A549 (cell line): ENCODE data around the gene ITPA. TPM values are rescaled to one million over a fixed set of nuclear protein-coding genes. Genes with fewer than 3 reads are reported as not detected.

Source experiments
- ATAC-seq, 2 experiments: fragments of 200-7000 bp in 1 of 2; fragments of >200 bp in 1 of 2; cut with Nextera tagmentation in 1 of 2; cut with Tn5 transposase in 1 of 2; 3 replicates each; pipeline versions ENCODE4 v1.8.0 to v1.9.1; 2018 to 2020; ENCODE audit warnings: mild to moderate bottlenecking in 1 of 2, moderate library complexity in 1 of 2
- CTCF ChIA-PET: fragments of 300-600 bp; sonication (Branson Sonifier 250); formaldehyde crosslinking; extraction: SDS; loops from one replicate; lab custom pipeline; 2021; ENCODE audit warnings: antibody characterized with exemption, inconsistent platforms; lab: Yijun Ruan, JAX
- POLR2A ChIA-PET: fragments of 350-600 bp; formaldehyde crosslinking; extraction: SDS; loops from one replicate; lab custom pipeline; 2021; ENCODE audit warnings: antibody characterized with exemption, inconsistent platforms; lab: Yijun Ruan, JAX
- DNase-seq, 2 experiments: peaks; one replicate each; pipeline versions ENCODE4 v3.0.0 to v3.0.0-alpha.2; 2011 to 2016; ENCODE audit warnings: low read depth in 1 of 2, low spot score in 1 of 2
- FAIRE-seq: peaks from 2 replicates; lab custom pipeline; 2011; peaks lifted over from hg19 to GRCh38; lab: Jason Lieb, UNC
- H3K27ac ChIP-seq, 2 experiments: fragments of >200 bp; sonication (Bioruptor Twin); formaldehyde crosslinking; 3 replicates each; pipeline ENCODE4 v1.5.1; 2016 to 2017
- H3K4me1 ChIP-seq: fragments of >200 bp; sonication (Bioruptor Twin); formaldehyde crosslinking; 3 replicates; pipeline ENCODE4 v1.6.1; 2016
- H3K4me2 ChIP-seq: fragments of >200 bp; sonication (Bioruptor Twin); formaldehyde crosslinking; 3 replicates; pipeline ENCODE4 v1.6.1; 2016
- H3K4me3 ChIP-seq: fragments of >200 bp; sonication (Bioruptor Twin); formaldehyde crosslinking; 3 replicates; pipeline ENCODE4 v1.5.1; 2016
- H3K9me3 ChIP-seq: fragments of >200 bp; sonication (Bioruptor Twin); formaldehyde crosslinking; 3 replicates; pipeline ENCODE4 v1.6.1; 2016
- BHLHE40 ChIP-seq: IDR thresholded peaks from 2 replicates; pipeline ENCODE4 v1.6.1; 2012; ENCODE audit warnings: low read depth, low read length, inconsistent platforms
- CBX8 ChIP-seq: fragments of 200-600 bp; sonication (generic); IDR thresholded peaks from 2 replicates; pipeline ENCODE4 v1.6.1; 2016
- CHD4 ChIP-seq: fragments of 200-600 bp; sonication (generic); IDR thresholded peaks from 2 replicates; pipeline ENCODE4 v1.6.1; 2016; ENCODE audit warnings: antibody characterized with exemption, mild to moderate bottlenecking, borderline replicate concordance
- FOSL2 ChIP-seq, 2 experiments: fragments of 450-650 bp in 1 of 2; fragments of >200 bp in 1 of 2; sonication (Bioruptor Twin) in 1 of 2; formaldehyde crosslinking; IDR thresholded peaks; 2 replicates each; pipeline versions ENCODE4 v1.5.0 to v1.6.1; 2016 to 2020; ENCODE audit warnings: mild to moderate bottlenecking in 1 of 2, moderate library complexity in 1 of 2
- FOXS1 ChIP-seq: fragments of 250-450 bp; sonication (Bioruptor Pico); IDR thresholded peaks from 2 replicates; pipeline ENCODE4 v1.5.0; 2020; ENCODE audit warnings: mild to moderate bottlenecking, moderate library complexity
- JUN ChIP-seq, 2 experiments: fragments of >200 bp; sonication (Bioruptor Twin); formaldehyde crosslinking; IDR thresholded peaks; 2 replicates in 1 of 2; 3 replicates in 1 of 2; pipeline ENCODE4 v1.6.1; 2016 to 2017
- KDM1A ChIP-seq: fragments of 200-600 bp; sonication (generic); IDR thresholded peaks from 2 replicates; pipeline ENCODE4 v1.6.1; 2016; ENCODE audit warnings: low read depth, mild to moderate bottlenecking
- KDM5A ChIP-seq: fragments of 200-600 bp; sonication (generic); IDR thresholded peaks from 2 replicates; pipeline ENCODE4 v1.6.1; 2016; ENCODE audit warnings: antibody characterized with exemption, mild to moderate bottlenecking
- MAFK ChIP-seq: fragments of 450-650 bp; IDR thresholded peaks from 2 replicates; pipeline ENCODE4 v1.6.1; 2014; ENCODE audit not compliant: partially characterized antibody
- MAZ ChIP-seq: fragments of 150-350 bp; IDR thresholded peaks from 2 replicates; pipeline ENCODE4 v1.6.1; 2014; ENCODE audit warnings: antibody characterized with exemption, low read depth, low read length, borderline replicate concordance
- PHF8 ChIP-seq: fragments of 200-600 bp; sonication (generic); IDR thresholded peaks from 2 replicates; pipeline ENCODE4 v1.6.1; 2016; ENCODE audit warnings: low read depth, mild to moderate bottlenecking, antibody characterized with exemption, moderate library complexity, borderline replicate concordance
- POLR2A ChIP-seq: IDR thresholded peaks from 2 replicates; pipeline ENCODE4 v1.6.1; 2012; ENCODE audit warnings: mild to moderate bottlenecking, low read length
- POLR2AphosphoS2 ChIP-seq: conservative IDR thresholded peaks from 2 replicates; pipeline ENCODE4 v1.6.1; 2012; ENCODE audit warnings: low read length, improper control_type of control experiment, inconsistent platforms
- RAD21 ChIP-seq, 2 experiments: fragments of >200 bp in 1 of 2; sonication (Bioruptor Twin) in 1 of 2; formaldehyde crosslinking in 1 of 2; IDR thresholded peaks in 1 of 2; conservative IDR thresholded peaks in 1 of 2; 2 replicates in 1 of 2; 3 replicates in 1 of 2; pipeline ENCODE4 v1.6.1; 2012 to 2018; ENCODE audit warnings: inconsistent platforms in 1 of 2
- RARB ChIP-seq: fragments of 250-450 bp; sonication (Bioruptor Pico); IDR thresholded peaks from 2 replicates; pipeline ENCODE4 v1.8.0; 2021; ENCODE audit warnings: mild to moderate bottlenecking, moderate library complexity
- RCOR1 ChIP-seq: fragments of 150-350 bp; IDR thresholded peaks from 2 replicates; pipeline ENCODE4 v1.6.1; 2014; ENCODE audit warnings: antibody characterized with exemption, low read length, low read depth
- SMC3 ChIP-seq: fragments of >200 bp; sonication (Bioruptor Twin); formaldehyde crosslinking; IDR thresholded peaks from 3 replicates; pipeline ENCODE4 v1.6.1; 2018; ENCODE audit warnings: inconsistent platforms
- SREBF2 ChIP-seq: fragments of 450-650 bp; IDR thresholded peaks from 2 replicates; pipeline ENCODE4 v1.6.1; 2014; ENCODE audit warnings: mild to moderate bottlenecking, moderate library complexity
- TFCP2L1 ChIP-seq: fragments of 250-450 bp; sonication (Bioruptor Pico); IDR thresholded peaks from 2 replicates; pipeline ENCODE4 v1.5.0; 2021; ENCODE audit warnings: mild to moderate bottlenecking
- TP53 ChIP-seq: fragments of 250-450 bp; sonication (Bioruptor Pico); IDR thresholded peaks from 2 replicates; pipeline ENCODE4 v1.5.0; 2021; ENCODE audit warnings: mild to moderate bottlenecking, moderate library complexity
- WGBS: methylation state at CpG from one replicate; pipeline ENCODE4 v1.1.6; 2017; ENCODE audit errors: missing lambda C conversion rate; 5-methylcytosine and 5-hydroxymethylcytosine counted together
- polyA plus RNA-seq, 4 experiments: library from polyadenylated mRNA; depleted of rRNA in 3 of 4; stranded (reverse); fragments of >200 nt; fragmentation: RNase III in 1 of 4; extraction: RNeasy Plus Mini Kit Qiagen cat#74134 plus additional on column Dnase treatment in 1 of 4; gene quantifications; 2 replicates in 3 of 4; 3 replicates in 1 of 4; pipeline ENCODE4 v1.2.3, GENCODE V29; 2011 to 2017
- TF ChIP-seq, protein P1 (sequence below): fragments of 450-650 bp; IDR thresholded peaks from 2 replicates; pipeline ENCODE4 v1.6.1; 2014; ENCODE audit warnings: antibody characterized with exemption
- TF ChIP-seq, protein P2 (sequence below): fragments of >200 bp; sonication (Bioruptor Twin); formaldehyde crosslinking; IDR thresholded peaks from 3 replicates; pipeline ENCODE4 v1.5.1; 2016
- TF ChIP-seq, protein P3 (sequence below): fragments of 200-600 bp; sonication (generic); IDR thresholded peaks from 2 replicates; pipeline ENCODE4 v1.6.1; 2016; ENCODE audit warnings: antibody characterized with exemption, mild to moderate bottlenecking, moderate library complexity
- TF ChIP-seq, protein P4 (sequence below): fragments of 250-450 bp; sonication (Bioruptor Pico); IDR thresholded peaks from 2 replicates; pipeline ENCODE4 v1.5.0; 2021; ENCODE audit warnings: mild to moderate bottlenecking, moderate library complexity, borderline replicate concordance
- TF ChIP-seq, protein P5 (sequence below): IDR thresholded peaks from 2 replicates; pipeline ENCODE4 v1.6.1; 2012
- TF ChIP-seq, protein P6 (sequence below): IDR thresholded peaks from 2 replicates; pipeline ENCODE4 v1.6.1; 2012; ENCODE audit warnings: low read depth, borderline replicate concordance
- TF ChIP-seq, protein P7 (sequence below): fragments of >200 bp; sonication (Bioruptor Twin); formaldehyde crosslinking; IDR thresholded peaks from 2 replicates; pipeline ENCODE4 v1.6.1; 2016
- TF ChIP-seq, protein P8 (sequence below): fragments of 250-450 bp; sonication (Bioruptor Pico); IDR thresholded peaks from 2 replicates; pipeline ENCODE4 v1.5.0; 2020; ENCODE audit warnings: low read depth, mild to moderate bottlenecking, moderate library complexity

ITPA gene
- polyA plus RNA-seq, 2 of the 4 experiments (the other 2 are of a cell fraction), result 54.0 to 106 TPM

DNA sequence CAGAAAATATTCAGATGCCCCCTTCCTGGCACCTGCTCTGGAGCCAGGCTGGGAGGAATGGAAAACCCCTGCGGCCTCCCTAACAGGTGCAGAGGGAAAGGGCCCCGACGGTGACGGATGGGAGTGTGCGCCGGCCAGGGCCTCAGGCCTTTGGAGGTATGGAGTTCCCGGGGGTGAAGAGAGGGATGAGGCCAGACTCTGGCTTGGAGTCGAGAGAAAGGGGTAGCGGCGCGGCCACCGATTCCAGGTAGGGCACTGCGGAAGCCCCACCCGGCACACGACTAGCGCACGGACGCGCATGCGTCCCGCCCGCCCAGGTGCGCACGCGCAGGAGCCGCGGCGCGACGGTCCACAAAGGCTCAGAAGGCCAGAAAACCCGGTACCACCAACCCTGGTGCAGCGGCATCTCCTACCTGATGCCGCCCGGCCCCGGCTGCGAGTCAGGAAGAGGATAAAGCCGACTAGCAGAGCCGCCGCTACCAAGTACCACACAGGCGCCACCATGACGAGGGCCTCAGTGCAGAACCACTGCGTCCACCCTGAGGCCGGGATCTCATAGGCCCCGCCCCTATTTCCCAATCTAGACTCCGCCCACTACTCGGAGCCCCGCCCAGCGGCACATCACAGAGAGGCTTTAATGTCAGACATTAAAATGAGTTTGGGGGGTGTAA is 5.0 kb upstream of the ITPA start, which contains the start of gene DDRGK1:
Gene DDRGK1 (minus strand): TSS at position 559 of the 671 bp plus-strand sequence. CDS start 55 bp downstream, at position 504.
- peak within 1 kb of the TSS; percentile 96 for H3K4me2 ChIP-seq
- H3K4me1 ChIP-seq, result peaks cover 15% of the 10 kb centered on the region
- peak within 1 kb of the TSS; percentile 86 for H3K4me3 ChIP-seq
- peak; percentile 89 for ATAC-seq
- FAIRE-seq, result no peak
- H3K9me3 ChIP-seq, result no peaks in the 10 kb centered on the region
- POLR2A ChIA-PET, result interaction anchor here (1.1 kb wide), 1 partner anchor 23 kb away, joined by 4 read pairs; no protein-coding TSS in a partner anchor
- CTCF ChIA-PET, result interaction anchor here (1.1 to 1.3 kb wide), 2 partner anchors 12 to 15 kb away, joined by 3 read pairs; no protein-coding TSS in a partner anchor
- H3K27ac ChIP-seq, result peak within 1 kb of the TSS; percentile 94
- 3% methylated on average over 21 of the region's 48 CpGs for WGBS
- peak; percentile 88 to 91 for DNase-seq
- no peak for TF ChIP-seq FOXS1 (CRISPR knock-in tag)
- TF ChIP-seq, protein P1, sequence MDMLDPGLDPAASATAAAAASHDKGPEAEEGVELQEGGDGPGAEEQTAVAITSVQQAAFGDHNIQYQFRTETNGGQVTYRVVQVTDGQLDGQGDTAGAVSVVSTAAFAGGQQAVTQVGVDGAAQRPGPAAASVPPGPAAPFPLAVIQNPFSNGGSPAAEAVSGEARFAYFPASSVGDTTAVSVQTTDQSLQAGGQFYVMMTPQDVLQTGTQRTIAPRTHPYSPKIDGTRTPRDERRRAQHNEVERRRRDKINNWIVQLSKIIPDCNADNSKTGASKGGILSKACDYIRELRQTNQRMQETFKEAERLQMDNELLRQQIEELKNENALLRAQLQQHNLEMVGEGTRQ, result no peak
- TF ChIP-seq KDM1A, result no peak
- TF ChIP-seq, protein P2, sequence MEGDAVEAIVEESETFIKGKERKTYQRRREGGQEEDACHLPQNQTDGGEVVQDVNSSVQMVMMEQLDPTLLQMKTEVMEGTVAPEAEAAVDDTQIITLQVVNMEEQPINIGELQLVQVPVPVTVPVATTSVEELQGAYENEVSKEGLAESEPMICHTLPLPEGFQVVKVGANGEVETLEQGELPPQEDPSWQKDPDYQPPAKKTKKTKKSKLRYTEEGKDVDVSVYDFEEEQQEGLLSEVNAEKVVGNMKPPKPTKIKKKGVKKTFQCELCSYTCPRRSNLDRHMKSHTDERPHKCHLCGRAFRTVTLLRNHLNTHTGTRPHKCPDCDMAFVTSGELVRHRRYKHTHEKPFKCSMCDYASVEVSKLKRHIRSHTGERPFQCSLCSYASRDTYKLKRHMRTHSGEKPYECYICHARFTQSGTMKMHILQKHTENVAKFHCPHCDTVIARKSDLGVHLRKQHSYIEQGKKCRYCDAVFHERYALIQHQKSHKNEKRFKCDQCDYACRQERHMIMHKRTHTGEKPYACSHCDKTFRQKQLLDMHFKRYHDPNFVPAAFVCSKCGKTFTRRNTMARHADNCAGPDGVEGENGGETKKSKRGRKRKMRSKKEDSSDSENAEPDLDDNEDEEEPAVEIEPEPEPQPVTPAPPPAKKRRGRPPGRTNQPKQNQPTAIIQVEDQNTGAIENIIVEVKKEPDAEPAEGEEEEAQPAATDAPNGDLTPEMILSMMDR, result no peak
- TF ChIP-seq SREBF2, result no peak
- TF ChIP-seq POLR2AphosphoS2, result no peak
- peak; percentile 9; the same call in 1 of the 2 replicates for TF ChIP-seq TFCP2L1 (CRISPR knock-in tag)
- no peak for TF ChIP-seq MAFK
- TF ChIP-seq, protein P3, sequence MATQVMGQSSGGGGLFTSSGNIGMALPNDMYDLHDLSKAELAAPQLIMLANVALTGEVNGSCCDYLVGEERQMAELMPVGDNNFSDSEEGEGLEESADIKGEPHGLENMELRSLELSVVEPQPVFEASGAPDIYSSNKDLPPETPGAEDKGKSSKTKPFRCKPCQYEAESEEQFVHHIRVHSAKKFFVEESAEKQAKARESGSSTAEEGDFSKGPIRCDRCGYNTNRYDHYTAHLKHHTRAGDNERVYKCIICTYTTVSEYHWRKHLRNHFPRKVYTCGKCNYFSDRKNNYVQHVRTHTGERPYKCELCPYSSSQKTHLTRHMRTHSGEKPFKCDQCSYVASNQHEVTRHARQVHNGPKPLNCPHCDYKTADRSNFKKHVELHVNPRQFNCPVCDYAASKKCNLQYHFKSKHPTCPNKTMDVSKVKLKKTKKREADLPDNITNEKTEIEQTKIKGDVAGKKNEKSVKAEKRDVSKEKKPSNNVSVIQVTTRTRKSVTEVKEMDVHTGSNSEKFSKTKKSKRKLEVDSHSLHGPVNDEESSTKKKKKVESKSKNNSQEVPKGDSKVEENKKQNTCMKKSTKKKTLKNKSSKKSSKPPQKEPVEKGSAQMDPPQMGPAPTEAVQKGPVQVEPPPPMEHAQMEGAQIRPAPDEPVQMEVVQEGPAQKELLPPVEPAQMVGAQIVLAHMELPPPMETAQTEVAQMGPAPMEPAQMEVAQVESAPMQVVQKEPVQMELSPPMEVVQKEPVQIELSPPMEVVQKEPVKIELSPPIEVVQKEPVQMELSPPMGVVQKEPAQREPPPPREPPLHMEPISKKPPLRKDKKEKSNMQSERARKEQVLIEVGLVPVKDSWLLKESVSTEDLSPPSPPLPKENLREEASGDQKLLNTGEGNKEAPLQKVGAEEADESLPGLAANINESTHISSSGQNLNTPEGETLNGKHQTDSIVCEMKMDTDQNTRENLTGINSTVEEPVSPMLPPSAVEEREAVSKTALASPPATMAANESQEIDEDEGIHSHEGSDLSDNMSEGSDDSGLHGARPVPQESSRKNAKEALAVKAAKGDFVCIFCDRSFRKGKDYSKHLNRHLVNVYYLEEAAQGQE, result no peak
- TF ChIP-seq TP53 (CRISPR knock-in tag), result 0 out of 2 replicates have a peak, but pooled peaks have one; percentile 51
- 0 out of 2 replicates have a peak, but pooled peaks have one; percentile 17 for TF ChIP-seq KDM5A
- TF ChIP-seq, protein P4, sequence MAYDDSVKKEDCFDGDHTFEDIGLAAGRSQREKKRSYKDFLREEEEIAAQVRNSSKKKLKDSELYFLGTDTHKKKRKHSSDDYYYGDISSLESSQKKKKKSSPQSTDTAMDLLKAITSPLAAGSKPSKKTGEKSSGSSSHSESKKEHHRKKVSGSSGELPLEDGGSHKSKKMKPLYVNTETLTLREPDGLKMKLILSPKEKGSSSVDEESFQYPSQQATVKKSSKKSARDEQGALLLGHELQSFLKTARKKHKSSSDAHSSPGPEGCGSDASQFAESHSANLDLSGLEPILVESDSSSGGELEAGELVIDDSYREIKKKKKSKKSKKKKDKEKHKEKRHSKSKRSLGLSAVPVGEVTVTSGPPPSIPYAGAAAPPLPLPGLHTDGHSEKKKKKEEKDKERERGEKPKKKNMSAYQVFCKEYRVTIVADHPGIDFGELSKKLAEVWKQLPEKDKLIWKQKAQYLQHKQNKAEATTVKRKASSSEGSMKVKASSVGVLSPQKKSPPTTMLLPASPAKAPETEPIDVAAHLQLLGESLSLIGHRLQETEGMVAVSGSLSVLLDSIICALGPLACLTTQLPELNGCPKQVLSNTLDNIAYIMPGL, result peak; percentile 20; the same call in 1 of the 2 replicates
- no peak for TF ChIP-seq SMC3
- TF ChIP-seq, protein P5, sequence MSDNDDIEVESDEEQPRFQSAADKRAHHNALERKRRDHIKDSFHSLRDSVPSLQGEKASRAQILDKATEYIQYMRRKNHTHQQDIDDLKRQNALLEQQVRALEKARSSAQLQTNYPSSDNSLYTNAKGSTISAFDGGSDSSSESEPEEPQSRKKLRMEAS, result peak; percentile 77; the same call in 1 of the 2 replicates
- no peak for TF ChIP-seq RCOR1
- TF ChIP-seq JUN (IDR thresholded peaks at IDR 0.05), result peak; percentile 78 to 94
- TF ChIP-seq, protein P6, sequence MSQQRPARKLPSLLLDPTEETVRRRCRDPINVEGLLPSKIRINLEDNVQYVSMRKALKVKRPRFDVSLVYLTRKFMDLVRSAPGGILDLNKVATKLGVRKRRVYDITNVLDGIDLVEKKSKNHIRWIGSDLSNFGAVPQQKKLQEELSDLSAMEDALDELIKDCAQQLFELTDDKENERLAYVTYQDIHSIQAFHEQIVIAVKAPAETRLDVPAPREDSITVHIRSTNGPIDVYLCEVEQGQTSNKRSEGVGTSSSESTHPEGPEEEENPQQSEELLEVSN, result no peak; the same call in 1 of the 2 replicates
- TF ChIP-seq CBX8, result no peak
- TF ChIP-seq POLR2A, result peak; percentile 83
- no peak for TF ChIP-seq FOSL2 (IDR thresholded peaks at IDR 0.05)
- no peak for TF ChIP-seq FOSL2 (CRISPR knock-in tag; IDR thresholded peaks at IDR 0.05)
- no peak for TF ChIP-seq RARB
- TF ChIP-seq, protein P7, sequence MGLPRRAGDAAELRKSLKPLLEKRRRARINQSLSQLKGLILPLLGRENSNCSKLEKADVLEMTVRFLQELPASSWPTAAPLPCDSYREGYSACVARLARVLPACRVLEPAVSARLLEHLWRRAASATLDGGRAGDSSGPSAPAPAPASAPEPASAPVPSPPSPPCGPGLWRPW, result no peak
- no peak for TF ChIP-seq CHD4
- TF ChIP-seq, protein P8, sequence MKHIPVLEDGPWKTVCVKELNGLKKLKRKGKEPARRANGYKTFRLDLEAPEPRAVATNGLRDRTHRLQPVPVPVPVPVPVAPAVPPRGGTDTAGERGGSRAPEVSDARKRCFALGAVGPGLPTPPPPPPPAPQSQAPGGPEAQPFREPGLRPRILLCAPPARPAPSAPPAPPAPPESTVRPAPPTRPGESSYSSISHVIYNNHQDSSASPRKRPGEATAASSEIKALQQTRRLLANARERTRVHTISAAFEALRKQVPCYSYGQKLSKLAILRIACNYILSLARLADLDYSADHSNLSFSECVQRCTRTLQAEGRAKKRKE (CRISPR knock-in tag), result no peak
- TF ChIP-seq BHLHE40, result no peak
- TF ChIP-seq RAD21 (conservative IDR thresholded peaks at IDR 0.05 in 1 of 2, IDR thresholded peaks at IDR 0.05 in 1 of 2), result no peak
- peak; percentile 91 for TF ChIP-seq PHF8
- TF ChIP-seq MAZ, result no peak
